ENCODE measurements around the gene MGRN1.
A peak's percentile ranks its signal among the peaks of the same experiment; 100 is the strongest.

The MGRN1 gene

GRCh38 chr16:4606354-4606753 lies 18.3 kb upstream of the MGRN1 start:
- no peak for DNase-seq

GRCh38 chr16:4607841-4608703 lies 16.6 kb upstream of the MGRN1 start:
- DNase-seq = no peak

GRCh38 chr16:4608704-4608980 lies 16.0 kb upstream of the MGRN1 start:
- DNase-seq = no peak

- no peak for DNase-seq
Measured at GRCh38 chr16:4609200-4610010, 15.2 kb upstream of the MGRN1 start.

- no peak for DNase-seq
Measured at GRCh38 chr16:4610011-4611005, 14.3 kb upstream of the MGRN1 start.

DNA sequence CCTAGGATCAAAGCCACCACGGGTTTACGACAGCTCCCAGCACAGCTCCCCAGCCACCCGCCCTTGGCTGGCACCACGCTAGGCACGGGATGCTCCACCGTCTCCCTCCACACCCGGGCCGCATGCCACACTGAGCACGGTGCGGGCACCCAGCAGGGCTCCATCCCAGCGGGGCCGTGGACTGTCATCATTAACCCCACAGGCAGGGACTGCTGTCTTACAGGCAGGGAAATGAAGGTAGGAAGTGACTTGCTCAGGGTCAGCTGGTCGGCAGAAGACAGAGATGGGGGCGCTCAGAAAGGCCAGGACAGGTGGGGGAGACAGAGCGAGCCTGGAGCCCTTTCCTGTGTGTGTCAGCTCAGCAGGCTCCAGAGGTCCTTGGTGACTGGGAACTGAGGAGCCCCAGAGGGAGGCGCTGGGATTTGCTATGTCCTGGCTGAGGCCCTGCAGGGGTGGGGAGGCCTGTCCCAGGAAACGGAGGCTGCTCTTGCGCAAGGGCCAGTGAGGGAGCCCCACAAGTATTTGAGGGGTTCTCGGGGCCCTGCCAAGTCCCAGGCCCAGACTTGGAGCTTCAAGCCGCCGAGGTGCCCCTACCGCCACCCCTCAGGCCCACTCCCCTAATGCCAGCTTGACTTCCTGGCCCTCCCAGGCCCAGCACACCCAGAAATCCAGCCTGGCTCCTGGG lies 13.1 kb upstream of the MGRN1 start:
- DNase-seq = no peak

DNA sequence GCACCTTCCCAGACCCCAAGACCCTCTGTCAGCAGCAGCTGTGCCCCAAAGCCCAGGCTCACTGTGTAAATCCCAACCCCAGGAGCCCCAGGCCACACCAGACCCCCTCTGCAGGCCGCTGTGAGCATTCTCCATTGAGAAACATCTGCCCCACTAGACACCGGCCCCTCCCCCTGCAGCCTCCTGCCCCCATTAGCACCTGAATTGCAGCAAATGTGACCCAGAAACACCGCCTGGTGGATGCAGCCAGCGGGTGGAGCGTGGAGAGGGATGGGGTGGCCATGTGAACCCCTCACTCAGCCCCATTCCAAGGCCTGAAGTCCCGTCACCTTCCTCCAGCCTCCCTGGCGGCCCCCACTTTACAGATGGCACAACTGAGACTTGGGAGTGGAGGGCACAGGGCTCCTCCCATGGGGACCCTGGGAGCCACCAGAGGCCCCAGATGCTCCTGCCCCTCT lies 12.1 kb upstream of the MGRN1 start:
- DNase-seq = no peak

GRCh38 chr16:4612977-4613635 lies 11.5 kb upstream of the MGRN1 start:
- no peak for DNase-seq

- peak; percentile 8 for DNase-seq
Measured at GRCh38 chr16:4613636-4614570, 10.7 kb upstream of the MGRN1 start.

GRCh38 chr16:4614571-4615383 lies 9.8 kb upstream of the MGRN1 start, which contains the start of gene UBALD1:
TSS of gene UBALD1 (minus strand) at chr16:4614888. CDS start at chr16:4614797, 91 bp downstream.
- peak; percentile 68 for DNase-seq

DNA sequence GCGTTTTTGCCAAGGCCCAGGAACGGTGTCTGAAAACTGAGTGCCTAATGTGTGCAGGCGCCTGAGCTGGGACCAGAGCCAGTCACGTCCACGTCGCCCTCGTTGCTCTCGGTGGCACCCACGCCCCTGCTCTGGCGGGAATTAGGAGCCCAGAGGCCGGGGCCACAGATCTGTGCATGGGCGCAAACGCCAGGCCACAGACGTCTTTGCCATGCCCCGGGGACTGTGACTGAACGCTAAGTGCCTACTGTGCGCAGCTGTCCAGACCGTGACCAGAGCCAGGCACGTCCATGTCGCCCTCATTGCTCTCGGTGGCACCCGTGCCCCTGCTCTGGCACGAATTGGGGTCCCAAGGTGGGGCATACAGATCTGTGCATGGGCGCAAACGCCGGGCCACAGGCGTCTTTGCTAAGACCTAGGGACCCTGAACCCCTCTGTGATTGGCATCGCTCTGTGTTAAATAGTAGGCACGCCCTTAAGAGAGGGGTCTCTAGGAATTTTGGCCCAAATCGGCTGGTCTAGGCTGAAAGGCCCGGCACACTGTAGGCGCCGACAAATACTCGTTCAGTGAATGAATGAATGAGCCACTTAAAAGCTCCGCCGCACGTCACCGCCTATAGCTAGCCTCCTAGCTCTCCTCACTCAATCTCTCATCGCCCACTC lies 9.1 kb upstream of the MGRN1 start:
- DNase-seq = no peak

DNA sequence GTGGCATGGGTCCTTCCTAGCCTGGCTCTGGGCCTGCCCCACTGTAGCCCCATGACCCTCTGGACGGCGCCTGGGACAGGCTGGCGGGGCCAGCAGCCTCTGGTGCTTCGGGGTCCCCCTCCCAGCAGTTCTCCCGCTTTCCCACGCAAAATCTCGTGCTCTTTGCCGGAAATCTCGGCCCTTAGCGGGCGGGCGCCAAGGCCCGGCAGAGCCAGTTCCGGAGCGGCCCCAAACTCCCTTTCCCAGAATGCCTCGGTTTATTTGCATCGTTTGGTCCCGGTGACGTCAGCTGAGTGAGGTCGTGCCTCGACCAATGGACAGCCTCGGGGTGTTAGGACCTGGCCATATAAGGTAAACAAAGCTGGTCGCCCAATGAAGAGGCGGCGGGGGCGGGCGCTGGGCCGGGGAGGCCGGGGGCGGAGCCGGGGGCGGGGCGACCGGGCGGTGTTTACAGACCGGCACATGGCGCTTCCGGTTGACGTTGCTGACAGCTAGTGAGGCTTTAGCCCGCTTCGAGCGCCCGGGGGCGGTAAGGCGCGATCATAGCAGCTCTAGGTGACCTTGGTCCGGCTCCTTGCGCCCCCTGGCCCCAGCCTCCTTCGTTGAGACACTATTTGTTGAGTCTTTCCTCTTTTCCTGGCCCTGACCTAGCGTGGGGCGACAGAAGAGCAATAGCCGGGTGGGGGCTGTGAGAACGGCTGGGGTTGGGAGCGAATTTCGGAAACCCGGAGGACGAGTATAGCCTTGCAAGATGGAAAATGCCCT lies 8.4 kb upstream of the MGRN1 start:
- DNase-seq = peak; percentile 98

DNA sequence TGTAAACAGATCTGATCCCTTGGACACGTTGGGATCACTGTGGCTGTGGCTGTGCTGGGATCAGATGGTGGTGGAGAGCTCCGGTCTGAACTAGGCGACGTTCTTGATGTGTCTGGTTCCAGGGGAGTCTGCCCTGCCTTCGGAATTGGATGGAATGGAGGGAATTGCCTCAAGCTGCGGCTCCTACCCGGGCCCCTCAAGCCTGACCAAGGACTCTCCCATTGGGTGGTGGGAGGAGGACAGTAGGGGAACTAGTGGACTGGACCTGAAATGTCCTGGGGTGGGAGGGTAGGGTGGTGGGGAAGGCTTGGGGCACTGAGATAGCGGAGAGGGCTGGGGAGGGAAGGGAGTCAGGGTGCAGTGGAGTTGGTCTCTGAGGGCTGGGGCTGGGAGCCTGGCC lies 6.7 kb upstream of the MGRN1 start:
- no peak for DNase-seq

DNA sequence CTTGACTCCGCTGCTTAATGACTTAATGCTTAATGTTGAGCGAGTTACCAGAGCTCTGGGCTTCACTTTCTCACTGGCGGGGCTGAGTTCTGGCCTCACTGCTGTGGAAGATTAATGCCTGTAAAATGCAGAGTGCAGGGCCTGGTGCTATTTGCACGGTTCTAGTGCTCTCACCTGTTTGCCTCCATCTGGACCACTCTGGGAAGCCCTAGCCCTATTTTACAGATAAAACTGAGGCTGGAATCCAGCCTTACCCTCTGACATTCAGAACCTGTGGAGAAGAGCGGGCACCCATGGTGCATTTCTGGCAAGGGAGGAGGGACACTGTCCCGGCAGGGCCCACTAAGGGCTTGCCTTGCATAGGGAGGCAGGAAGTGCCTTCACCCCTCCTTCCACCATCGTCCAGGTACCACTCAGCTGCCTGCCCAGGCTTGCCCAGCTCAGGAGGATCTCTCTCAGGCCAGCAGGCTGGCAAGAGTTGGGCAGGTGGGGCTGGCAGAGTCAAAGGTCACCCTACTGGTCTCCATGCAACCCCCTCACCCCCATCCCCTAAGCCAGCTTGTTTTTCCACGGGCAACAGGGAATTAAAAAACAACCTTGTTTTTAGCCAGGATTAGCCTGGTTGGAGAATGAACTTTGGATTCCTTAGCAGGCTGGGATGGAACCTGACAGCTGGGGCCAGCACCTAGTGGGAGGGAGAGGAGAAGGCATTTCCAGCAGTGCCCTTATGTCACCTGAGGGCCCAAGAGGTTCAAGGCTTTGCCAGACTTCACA lies 5.8 kb upstream of the MGRN1 start:
- no peak for DNase-seq

- DNase-seq = no peak
Measured at GRCh38 chr16:4623593-4623992, 1.0 kb upstream of the MGRN1 start.

DNA sequence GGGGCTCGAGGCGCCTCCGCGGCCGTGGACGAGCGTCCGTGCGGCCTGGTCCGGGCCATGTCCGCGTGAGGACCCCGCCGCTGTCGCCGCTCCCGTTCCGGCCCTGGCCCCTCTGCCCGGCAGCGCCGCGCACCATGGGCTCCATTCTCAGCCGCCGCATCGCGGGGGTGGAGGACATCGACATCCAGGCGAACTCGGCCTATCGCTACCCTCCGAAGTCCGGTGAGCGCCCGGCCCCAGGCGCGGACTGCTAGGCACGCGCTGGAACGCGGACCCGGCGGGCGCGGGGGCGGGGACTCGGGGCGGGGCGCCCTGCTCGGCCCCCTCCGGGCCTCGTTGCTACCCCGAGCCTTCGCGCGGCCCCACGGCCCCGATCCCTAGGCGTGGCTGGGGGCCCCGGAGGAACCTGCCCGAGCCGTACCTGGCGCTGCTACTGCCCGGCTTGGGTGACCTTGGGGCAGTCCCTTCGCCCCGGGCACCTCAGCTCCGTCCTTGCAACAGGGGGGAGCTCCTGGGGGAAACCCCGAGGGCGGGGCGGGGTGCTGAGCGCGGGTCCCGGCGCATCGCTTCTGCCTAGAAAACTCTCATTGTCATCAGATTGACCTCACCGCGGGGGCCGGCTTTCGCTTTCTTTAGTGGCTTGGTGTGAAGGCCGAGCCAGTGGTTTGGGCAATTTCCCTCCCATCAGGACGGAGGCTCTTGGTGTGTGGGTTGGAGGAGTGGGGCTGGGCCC lies 367 bp downstream of the MGRN1 start:
- DNase-seq = peak; percentile 41

All from activated effector memory CD4-positive, alpha-beta T cell treated with Interleukin-2 at 50 U/mL for 16 hours (primary cell).